NB4 (cell line): ENCODE measurements around the gene ASB2.

Source experiments
- MYC ChIP-seq: IDR thresholded peaks from 2 replicates; pipeline ENCODE4 v1.6.1; 2011; ENCODE audit warnings: low read depth, low read length
- POLR2A ChIP-seq: IDR thresholded peaks from 2 replicates; pipeline ENCODE4 v1.6.1; 2011; ENCODE audit warnings: mild to moderate bottlenecking; ENCODE audit not compliant: insufficient read length; ENCODE audit errors: extremely low read depth
- TF ChIP-seq, protein P1 (sequence below): IDR thresholded peaks from one replicate; pipeline ENCODE4 v1.5.1; 2012; ENCODE audit warnings: low read depth, low read length

- TF ChIP-seq, protein P1, sequence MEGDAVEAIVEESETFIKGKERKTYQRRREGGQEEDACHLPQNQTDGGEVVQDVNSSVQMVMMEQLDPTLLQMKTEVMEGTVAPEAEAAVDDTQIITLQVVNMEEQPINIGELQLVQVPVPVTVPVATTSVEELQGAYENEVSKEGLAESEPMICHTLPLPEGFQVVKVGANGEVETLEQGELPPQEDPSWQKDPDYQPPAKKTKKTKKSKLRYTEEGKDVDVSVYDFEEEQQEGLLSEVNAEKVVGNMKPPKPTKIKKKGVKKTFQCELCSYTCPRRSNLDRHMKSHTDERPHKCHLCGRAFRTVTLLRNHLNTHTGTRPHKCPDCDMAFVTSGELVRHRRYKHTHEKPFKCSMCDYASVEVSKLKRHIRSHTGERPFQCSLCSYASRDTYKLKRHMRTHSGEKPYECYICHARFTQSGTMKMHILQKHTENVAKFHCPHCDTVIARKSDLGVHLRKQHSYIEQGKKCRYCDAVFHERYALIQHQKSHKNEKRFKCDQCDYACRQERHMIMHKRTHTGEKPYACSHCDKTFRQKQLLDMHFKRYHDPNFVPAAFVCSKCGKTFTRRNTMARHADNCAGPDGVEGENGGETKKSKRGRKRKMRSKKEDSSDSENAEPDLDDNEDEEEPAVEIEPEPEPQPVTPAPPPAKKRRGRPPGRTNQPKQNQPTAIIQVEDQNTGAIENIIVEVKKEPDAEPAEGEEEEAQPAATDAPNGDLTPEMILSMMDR: no peak
- TF ChIP-seq POLR2A: no peak
- TF ChIP-seq MYC: no peak
Observed at GRCh38 chr14:93929048-93929535, 47.3 kb downstream of the ASB2 start.
